Ramos (cell line): ENCODE results near the gene HTRA2.
"Not testable (repeated sequence)": the region's sequence is repeated elsewhere in the genome, so short reads cannot be mapped to it uniquely, and the experiment has no call there.

Experiments
- in situ Hi-C: fragments of 300-500 bp; cut with MboI; formaldehyde crosslinking; loops from one replicate; pipeline ENCODE4 v1.14.3; 2022; ENCODE audit warnings: low sequenced_read_pairs; ENCODE audit not compliant: unreplicated experiment

Gene HTRA2

GRCh38 chr2:74529357-74530238 lies at the start of gene HTRA2, which contains the start of gene AUP1:
Gene HTRA2 (plus strand): TSS chr2:74529933. CDS start chr2:74530007, 74 bp downstream.
Gene AUP1 (minus strand): TSS chr2:74529706. CDS start chr2:74529629, 77 bp downstream.
- in situ Hi-C loops: no loop called here

GRCh38 chr2:74481431-74481830 lies 48.3 kb upstream of the HTRA2 start:
- in situ Hi-C loops: no loop called here

GRCh38 chr2:74481961-74482800 lies 47.6 kb upstream of the HTRA2 start:
- in situ Hi-C loops: no loop called here

DNA sequence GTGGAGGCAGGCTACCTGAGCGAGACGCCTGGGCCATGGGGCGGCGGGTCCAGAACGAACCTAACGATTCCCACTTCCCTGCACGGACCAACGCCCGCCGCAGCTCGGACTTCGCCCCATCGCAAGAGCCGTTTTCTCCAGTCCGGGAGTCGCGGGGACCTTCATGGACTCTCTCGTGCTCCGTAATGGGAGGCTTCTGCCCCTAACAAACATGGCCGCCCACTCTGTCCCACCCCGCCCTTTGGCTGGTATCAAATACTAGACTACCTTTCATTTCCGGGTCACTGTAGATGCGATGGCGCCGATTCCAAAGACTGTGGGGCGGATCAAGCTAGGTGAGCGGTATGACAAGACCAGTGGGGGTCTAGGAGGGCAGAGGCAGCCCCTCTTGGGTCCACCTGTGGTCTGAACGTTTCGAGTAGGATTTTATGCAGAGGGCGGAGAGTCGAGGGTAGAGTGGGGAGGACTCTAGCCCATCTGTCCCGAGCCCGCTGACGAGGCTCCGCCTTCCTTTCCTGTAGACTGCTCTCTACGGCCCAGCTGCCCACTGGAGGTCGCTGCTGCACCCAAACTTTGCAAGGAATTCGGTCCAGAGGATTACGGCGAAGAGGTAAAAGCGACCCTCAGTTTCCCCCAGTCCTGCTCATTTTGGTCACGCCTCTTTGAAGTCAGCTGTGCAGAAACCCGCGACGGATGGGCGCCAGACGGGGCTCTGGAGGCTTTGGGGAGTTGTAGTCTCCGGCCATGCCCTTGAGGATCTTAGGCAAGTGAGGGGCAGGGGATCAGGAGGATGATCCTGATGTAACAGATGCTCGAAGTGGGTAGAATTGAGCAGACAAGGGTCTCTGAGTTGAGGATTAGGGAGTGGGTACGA lies 46.7 kb upstream of the HTRA2 start, which contains the start of the genes CCDC142 and TTC31:
Gene CCDC142 (minus strand): TSS at position 198 of the 874 bp plus-strand sequence. CDS start 161 bp downstream, at position 37.
Gene TTC31 (plus strand): TSS at position 281 of the 874 bp plus-strand sequence. CDS start 15 bp downstream, at position 296.
- in situ Hi-C loops: no loop called here

DNA sequence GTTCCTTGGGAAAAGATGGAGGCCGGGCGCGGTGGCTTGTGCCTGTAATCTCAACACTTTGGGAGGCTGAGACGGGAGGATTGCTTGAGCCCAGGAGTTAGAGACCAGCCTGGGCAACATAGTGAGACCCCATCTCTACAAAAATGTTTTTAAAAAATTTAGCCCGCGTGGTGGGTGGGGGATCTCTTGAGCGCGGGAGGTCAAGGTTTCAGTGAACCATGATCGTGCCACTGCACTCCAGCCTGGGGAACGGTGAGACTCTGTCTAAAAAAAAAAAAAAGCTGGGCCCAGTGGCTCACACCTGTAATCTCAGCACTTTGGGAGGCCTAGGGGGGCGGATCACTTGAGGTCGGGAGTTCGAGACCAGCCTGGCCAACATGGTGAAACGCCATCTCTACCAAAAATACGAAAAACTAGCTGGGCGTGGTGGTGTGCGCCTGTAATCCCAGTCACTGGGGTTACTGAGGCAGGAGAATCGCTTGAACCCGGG lies 46.0 kb upstream of the HTRA2 start:
- in situ Hi-C loops: not testable (repeated sequence)

- in situ Hi-C loops: no loop called here
Measured at GRCh38 chr2:74486141-74486540, 43.6 kb upstream of the HTRA2 start.

- in situ Hi-C loops: no loop called here
Measured at GRCh38 chr2:74488643-74489481, 40.9 kb upstream of the HTRA2 start.

GRCh38 chr2:74489906-74490305 lies 39.8 kb upstream of the HTRA2 start:
- in situ Hi-C loops: no loop called here

- in situ Hi-C loops: no loop called here
Measured at GRCh38 chr2:74491648-74492544, 37.8 kb upstream of the HTRA2 start.

DNA sequence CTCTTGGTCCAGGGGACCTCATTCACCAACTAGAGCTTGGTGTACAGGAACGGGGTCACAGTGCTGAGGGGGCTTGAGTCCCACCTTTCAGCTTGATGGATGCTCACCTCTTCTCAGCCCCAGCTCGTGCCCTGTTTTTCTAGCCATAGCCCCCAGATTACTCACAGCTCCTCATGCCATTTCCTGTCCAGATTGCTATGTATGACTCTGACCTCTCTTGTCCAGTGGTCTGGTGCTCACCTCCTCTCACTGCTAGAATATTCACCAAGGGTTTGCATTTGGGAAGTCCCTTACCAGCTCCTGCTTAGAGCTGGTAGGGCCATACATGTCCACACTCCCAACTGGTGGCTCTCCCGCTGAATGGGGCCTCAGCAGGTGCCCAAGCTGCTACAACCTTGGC lies 36.2 kb upstream of the HTRA2 start:
- in situ Hi-C loops: no loop called here

GRCh38 chr2:74495440-74495839 lies 34.3 kb upstream of the HTRA2 start:
- in situ Hi-C loops: no loop called here

- in situ Hi-C loops: no loop called here
Measured at GRCh38 chr2:74496997-74497776, 32.5 kb upstream of the HTRA2 start.

- in situ Hi-C loops: no loop called here
Measured at GRCh38 chr2:74497777-74498499, 31.8 kb upstream of the HTRA2 start.

DNA sequence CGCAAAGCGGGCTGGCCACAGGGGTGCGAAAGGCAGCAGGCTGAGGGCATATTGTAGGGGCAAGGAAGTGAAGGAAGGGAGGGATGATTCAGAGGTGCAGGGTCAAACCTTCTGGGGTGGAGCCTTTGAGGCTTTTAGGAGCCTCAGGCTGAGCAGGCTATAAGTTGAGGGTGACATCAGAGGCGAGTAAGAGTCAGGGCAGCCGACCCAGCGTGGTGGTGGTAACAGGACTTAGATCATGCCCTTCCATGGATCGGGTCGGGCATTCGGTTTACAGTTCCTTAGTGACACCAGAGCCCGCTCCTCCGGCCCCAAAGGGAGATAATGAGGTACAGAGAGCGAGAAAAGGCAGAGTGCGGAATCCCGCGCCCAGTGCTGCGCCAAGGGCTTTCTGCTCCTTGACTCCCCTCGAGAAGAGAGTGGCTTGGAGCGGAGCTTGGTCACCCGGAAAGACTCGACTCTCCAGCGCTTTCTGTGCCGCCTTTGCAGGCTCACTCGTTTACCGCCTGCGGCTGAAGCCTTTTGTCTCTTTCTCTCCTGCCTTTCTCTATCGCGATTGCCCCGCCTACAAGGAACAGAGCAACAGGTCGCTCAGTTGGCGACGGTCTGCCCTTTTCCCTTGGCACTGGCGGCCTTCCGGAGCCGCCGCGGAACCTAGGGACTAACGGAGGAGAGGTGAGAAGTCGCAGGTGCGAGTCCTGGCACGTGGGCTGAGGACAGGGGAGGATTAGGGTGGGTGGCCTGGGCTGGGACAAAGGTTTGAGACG lies 31.1 kb upstream of the HTRA2 start:
- in situ Hi-C loops: no loop called here

DNA sequence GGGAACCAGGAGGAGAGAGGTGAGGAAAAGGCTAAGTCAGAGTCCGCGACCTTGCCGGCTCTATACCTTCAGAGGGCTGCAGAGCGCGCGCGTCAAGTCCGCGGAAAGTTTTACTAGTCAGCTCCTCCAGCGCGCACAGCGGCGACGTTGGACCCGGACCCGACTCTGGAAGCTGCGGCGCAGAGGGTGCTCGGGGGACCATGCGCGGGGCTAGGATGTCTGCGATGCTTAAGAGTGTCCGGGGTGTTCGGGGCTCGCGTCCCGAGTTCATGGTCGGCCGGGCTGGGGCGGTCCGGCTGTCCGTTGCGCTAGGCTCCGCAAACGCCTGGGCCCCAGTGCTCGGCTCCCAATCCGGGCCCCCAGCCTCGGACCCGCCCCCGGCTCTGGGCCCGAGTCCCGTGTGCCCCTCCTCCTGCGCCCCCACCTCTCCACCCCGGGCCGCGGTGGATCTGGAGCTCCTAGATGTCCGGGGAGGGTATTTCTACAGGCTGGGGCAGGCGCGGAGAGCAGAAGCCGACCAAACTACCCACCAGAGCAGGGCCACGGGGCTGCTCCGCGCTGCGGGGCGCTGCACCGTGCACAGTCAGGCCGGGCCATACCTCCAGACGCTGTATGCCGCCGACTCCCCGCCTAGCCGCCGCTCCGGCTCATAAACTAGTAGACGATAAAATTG lies 30.3 kb upstream of the HTRA2 start, which contains the start of gene LBX2:
Gene LBX2 (minus strand): TSS at position 337 of the 673 bp plus-strand sequence. CDS start 66 bp downstream, at position 271.
- in situ Hi-C loops: no loop called here
